Prostate gland (tissue), 2 donors: Measurements from ENCODE around the gene HTD2. TPM values are rescaled to one million over a fixed set of nuclear protein-coding genes. Genes with fewer than 3 reads are reported as not detected.

ENCODE experiments used
- DNase-seq: peaks from one replicate; pipeline ENCODE4 v3.0.0-alpha.2; 2019; ENCODE audit warnings: low spot score
- H3K27ac ChIP-seq, 2 donors: fragments of 200-600 bp; sonication (generic); 2 replicates each; pipeline ENCODE4 v1.5.1; 2017 to 2019
- H3K27me3 ChIP-seq: fragments of 200-600 bp; sonication (generic); replicated peaks from 2 replicates; pipeline ENCODE4 v1.5.1; 2019; ENCODE audit not compliant: insufficient read depth
- H3K36me3 ChIP-seq, 2 donors: fragments of 200-600 bp; sonication (generic); 1 replicate in 1 of 2; 2 replicates in 1 of 2; pipeline versions ENCODE4 v1.5.1 to v1.8.1; 2017 to 2019
- H3K4me1 ChIP-seq: fragments of 200-600 bp; sonication (generic); replicated peaks from 2 replicates; pipeline ENCODE4 v1.5.1; 2019
- H3K4me3 ChIP-seq, 2 donors: fragments of 200-600 bp; sonication (generic); 2 replicates each; pipeline ENCODE4 v1.5.1; 2017 to 2019
- H3K9me3 ChIP-seq: fragments of 200-600 bp; sonication (generic); 2 replicates; pipeline ENCODE4 v1.5.1; 2017
- CTCF ChIP-seq, 4 experiments: fragments of 200-600 bp in 2 of 4; fragments of 450-650 bp in 2 of 4; sonication (generic) in 2 of 4; IDR thresholded peaks; 1 replicate in 3 of 4; 2 replicates in 1 of 4; pipeline ENCODE4 v1.5.1; 2016 to 2019; ENCODE audit warnings: antibody characterized with exemption in 4 of 4, mild to moderate bottlenecking in 2 of 4, moderate library complexity in 2 of 4
- POLR2A ChIP-seq: fragments of 450-650 bp; IDR thresholded peaks from one replicate; pipeline ENCODE4 v1.6.1; 2016; ENCODE audit warnings: antibody characterized with exemption, mild to moderate bottlenecking
- POLR2AphosphoS5 ChIP-seq: sonication (generic); formaldehyde crosslinking; IDR thresholded peaks from one replicate; pipeline ENCODE4 v1.6.1; 2017; ENCODE audit warnings: antibody characterized with exemption
- WGBS: methylation state at CpG from one replicate; pipeline ENCODE4 v1.1.5; 2018; 5-methylcytosine and 5-hydroxymethylcytosine counted together
- intact Hi-C: fragments of 100-400 bp; cut with DNase I; formaldehyde crosslinking; loops from one replicate; pipeline ENCODE4 v1.14.2; 2022
- total RNA-seq, 2 donors: library from RNA; depleted of rRNA; stranded (reverse); fragments of >200 nt; gene quantifications; one replicate each; pipeline ENCODE4 v1.1.0, GENCODE V29; 2016

Gene HTD2
- total RNA-seq, 2 donors from 2014 or later: 15.4 to 17.1 TPM

GRCh38 chr3:58292866-58293265 lies 13.5 kb upstream of the HTD2 start:
- TF ChIP-seq CTCF (IDR thresholded peaks at IDR 0.05) (no peak), POLR2A (no peak), POLR2AphosphoS5 (no peak)
- DNase-seq: no peak
- Histone ChIP-seq H3K9me3 (no peaks in the 10 kb centered on the region), H3K36me3 (no peaks in the 10 kb centered on the region), H3K4me1 (no peaks in the 10 kb centered on the region), H3K27ac (no peak overlapping the region), H3K4me3 (no peak overlapping the region), H3K27me3 (no peaks in the 10 kb centered on the region)
- intact Hi-C loops: no loop called here
- 90% methylated on average over 10 of the region's 10 CpGs for WGBS

GRCh38 chr3:58293516-58293915 lies 12.8 kb upstream of the HTD2 start:
- intact Hi-C loops: no loop called here
- no peak for TF ChIP-seq CTCF (IDR thresholded peaks at IDR 0.05)
- TF ChIP-seq POLR2AphosphoS5: no peak
- no peak for TF ChIP-seq POLR2A

GRCh38 chr3:58296269-58296668 lies 10.1 kb upstream of the HTD2 start:
- Histone ChIP-seq H3K27ac (no peak overlapping the region), H3K27me3 (no peaks in the 10 kb centered on the region), H3K9me3 (no peaks in the 10 kb centered on the region), H3K36me3 (no peaks in the 10 kb centered on the region), H3K4me1 (no peaks in the 10 kb centered on the region), H3K4me3 (no peak overlapping the region)
- no peak for DNase-seq
- 46% methylated on average over 5 of the region's 5 CpGs for WGBS
- intact Hi-C loops: loop anchor here (5.0 kb wide), 2 partner anchors 59 to 119 kb away; partner anchors contain the start of gene ABHD6
- TF ChIP-seq POLR2A: no peak
- no peak for TF ChIP-seq CTCF (IDR thresholded peaks at IDR 0.05)
- no peak for TF ChIP-seq POLR2AphosphoS5

More at GRCh38 chr3:58293516-58293915, 12.8 kb upstream of the HTD2 start:
- Histone ChIP-seq H3K9me3 (no peaks in the 10 kb centered on the region), H3K4me3 (no peak overlapping the region), H3K4me1 (no peaks in the 10 kb centered on the region), H3K27ac (no peak overlapping the region), H3K27me3 (no peaks in the 10 kb centered on the region), H3K36me3 (no peaks in the 10 kb centered on the region)
- DNase-seq: no peak
- 76% methylated on average over 9 of the region's 9 CpGs for WGBS

- no peak for DNase-seq
- H3K4me3 ChIP-seq: no peak overlapping the region
- H3K27me3 ChIP-seq: no peaks in the 10 kb centered on the region
- 64% methylated on average over 6 of the region's 6 CpGs for WGBS
- no peaks in the 10 kb centered on the region for H3K4me1 ChIP-seq
- no peaks in the 10 kb centered on the region for H3K36me3 ChIP-seq
- H3K27ac ChIP-seq: no peak overlapping the region
- H3K9me3 ChIP-seq: no peaks in the 10 kb centered on the region
- TF ChIP-seq POLR2AphosphoS5: no peak
- intact Hi-C loops: loop anchor here (5.0 kb wide), 2 partner anchors 60 to 120 kb away; partner anchors contain the start of gene ABHD6
These were observed 9.5 kb upstream of the HTD2 start for GRCh38 chr3:58296843-58297242.

- Histone ChIP-seq H3K27me3 (no peaks in the 10 kb centered on the region), H3K4me3 (no peak overlapping the region), H3K36me3 (no peaks in the 10 kb centered on the region), H3K4me1 (no peaks in the 10 kb centered on the region), H3K27ac (no peak overlapping the region), H3K9me3 (no peaks in the 10 kb centered on the region)
- TF ChIP-seq POLR2AphosphoS5 (no peak), CTCF (IDR thresholded peaks at IDR 0.05) (no peak), POLR2A (no peak)
- DNase-seq: no peak
- intact Hi-C loops: loop anchor here (2.0 to 5.0 kb wide), 3 partner anchors 61 to 121 kb away; partner anchors contain the start of gene ABHD6
- 76% methylated on average over 3 of the region's 3 CpGs for WGBS
These were observed 8.1 kb upstream of the HTD2 start for GRCh38 chr3:58298190-58298589.
